GM19351 (cell line): ENCODE data around the gene C1QB.

Experiments used
- ATAC-seq: cut with Tn5 transposase; IDR thresholded peaks from one replicate; pipeline ENCODE4 v1.9.1; 2021; ENCODE audit warnings: mild to moderate bottlenecking, moderate library complexity; ENCODE audit not compliant: unreplicated experiment

The C1QB gene

GRCh38 chr1:22652881-22653316 is at the start of gene C1QB:
Gene C1QB (plus strand): TSS chr1:22653236. CDS start chr1:22659463, 6,227 bp downstream.
- ATAC-seq, result no peak

- no peak for ATAC-seq
Measured at GRCh38 chr1:22606161-22606560, 46.9 kb upstream of the C1QB start.

GRCh38 chr1:22607154-22607553 is 45.9 kb upstream of the C1QB start:
- no peak for ATAC-seq

GRCh38 chr1:22608361-22608760 is 44.7 kb upstream of the C1QB start:
- ATAC-seq, result no peak

GRCh38 chr1:22609291-22609690 is 43.7 kb upstream of the C1QB start:
- no peak for ATAC-seq

GRCh38 chr1:22611530-22611947 is 41.5 kb upstream of the C1QB start:
- no peak for ATAC-seq

GRCh38 chr1:22612671-22613571 is 40.1 kb upstream of the C1QB start:
- ATAC-seq, result no peak

- ATAC-seq, result no peak
Measured at GRCh38 chr1:22613572-22613918, 39.5 kb upstream of the C1QB start.

- ATAC-seq, result no peak
Measured at GRCh38 chr1:22613951-22614350, 39.1 kb upstream of the C1QB start.

- no peak for ATAC-seq
Measured at GRCh38 chr1:22615886-22616285, 37.1 kb upstream of the C1QB start.

GRCh38 chr1:22616571-22616970 is 36.5 kb upstream of the C1QB start:
- no peak for ATAC-seq

GRCh38 chr1:22618056-22618455 is 35.0 kb upstream of the C1QB start:
- ATAC-seq, result no peak

GRCh38 chr1:22619252-22619651 is 33.8 kb upstream of the C1QB start:
- ATAC-seq, result no peak

GRCh38 chr1:22619798-22620197 is 33.2 kb upstream of the C1QB start:
- no peak for ATAC-seq

- no peak for ATAC-seq
Measured at GRCh38 chr1:22621761-22622160, 31.3 kb upstream of the C1QB start.

- no peak for ATAC-seq
Measured at GRCh38 chr1:22625262-22625925, 27.6 kb upstream of the C1QB start.

- no peak for ATAC-seq
Measured at GRCh38 chr1:22626237-22627157, 26.5 kb upstream of the C1QB start.

- ATAC-seq, result no peak
Measured at GRCh38 chr1:22627331-22627730, 25.7 kb upstream of the C1QB start.

- ATAC-seq, result no peak
Measured at GRCh38 chr1:22628698-22629444, 24.2 kb upstream of the C1QB start.

- ATAC-seq, result no peak
Measured at GRCh38 chr1:22629886-22630285, 23.1 kb upstream of the C1QB start.
